ENCODE measurements around the gene GALNT13.

DNA sequence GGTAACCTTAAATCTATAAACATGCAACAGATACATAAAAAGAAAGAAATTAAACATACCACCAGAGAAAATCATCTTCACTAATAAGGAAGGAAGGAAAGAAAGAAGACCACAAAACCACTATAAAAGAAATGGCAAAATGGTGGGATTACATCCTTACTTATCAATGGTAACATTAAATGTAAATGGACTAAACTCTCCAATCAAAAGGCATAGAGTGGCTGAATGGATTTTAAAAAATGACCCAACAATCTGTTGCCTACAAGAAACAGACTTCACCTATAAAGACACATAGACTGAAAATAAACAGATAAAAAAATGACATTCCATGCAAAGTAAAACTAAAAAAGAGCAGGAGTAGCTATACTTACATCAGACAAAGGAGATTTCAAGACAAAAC, 195.4 kb downstream of the GALNT13 start:
- TF ChIP-seq, protein P1, sequence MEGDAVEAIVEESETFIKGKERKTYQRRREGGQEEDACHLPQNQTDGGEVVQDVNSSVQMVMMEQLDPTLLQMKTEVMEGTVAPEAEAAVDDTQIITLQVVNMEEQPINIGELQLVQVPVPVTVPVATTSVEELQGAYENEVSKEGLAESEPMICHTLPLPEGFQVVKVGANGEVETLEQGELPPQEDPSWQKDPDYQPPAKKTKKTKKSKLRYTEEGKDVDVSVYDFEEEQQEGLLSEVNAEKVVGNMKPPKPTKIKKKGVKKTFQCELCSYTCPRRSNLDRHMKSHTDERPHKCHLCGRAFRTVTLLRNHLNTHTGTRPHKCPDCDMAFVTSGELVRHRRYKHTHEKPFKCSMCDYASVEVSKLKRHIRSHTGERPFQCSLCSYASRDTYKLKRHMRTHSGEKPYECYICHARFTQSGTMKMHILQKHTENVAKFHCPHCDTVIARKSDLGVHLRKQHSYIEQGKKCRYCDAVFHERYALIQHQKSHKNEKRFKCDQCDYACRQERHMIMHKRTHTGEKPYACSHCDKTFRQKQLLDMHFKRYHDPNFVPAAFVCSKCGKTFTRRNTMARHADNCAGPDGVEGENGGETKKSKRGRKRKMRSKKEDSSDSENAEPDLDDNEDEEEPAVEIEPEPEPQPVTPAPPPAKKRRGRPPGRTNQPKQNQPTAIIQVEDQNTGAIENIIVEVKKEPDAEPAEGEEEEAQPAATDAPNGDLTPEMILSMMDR (IDR thresholded peaks at IDR 0.05; ENCODE audit: low read length) = no peak
- TF ChIP-seq EZH2 (optimal IDR thresholded peaks at IDR 0.05; ENCODE audit: low read depth, low read length) = no peak

All from MM.1S (cell line).